ENCODE data around the gene TMEM201.

The TMEM201 gene

GRCh38 chr1:9577423-9577822 lies 11.3 kb upstream of the TMEM201 start:
- no peak for DNase-seq (ENCODE audit: low read depth in 4 of 4, low spot score in 1 of 4)

GRCh38 chr1:9580942-9581341 lies 7.8 kb upstream of the TMEM201 start:
- no peak for DNase-seq (ENCODE audit: low read depth in 4 of 4, low spot score in 1 of 4)

GRCh38 chr1:9586147-9586766 lies 2.5 kb upstream of the TMEM201 start:
- no peak for DNase-seq (ENCODE audit: low read depth in 4 of 4, low spot score in 1 of 4)

GRCh38 chr1:9589144-9589718 lies 520 bp downstream of the TMEM201 start:
- peak in 2 of 4 experiments; percentile 19 to 26 for DNase-seq (ENCODE audit: low read depth in 4 of 4, low spot score in 1 of 4)

- DNase-seq (ENCODE audit: low read depth in 4 of 4, low spot score in 1 of 4), result no peak
Observed at GRCh38 chr1:9589719-9590157, 1.0 kb downstream of the TMEM201 start.

GRCh38 chr1:9590201-9590600 lies 1.5 kb downstream of the TMEM201 start:
- DNase-seq (ENCODE audit: low read depth in 4 of 4, low spot score in 1 of 4), result no peak

GRCh38 chr1:9590945-9591668 lies 2.4 kb downstream of the TMEM201 start:
- no peak for DNase-seq (ENCODE audit: low read depth in 4 of 4, low spot score in 1 of 4)

- no peak for DNase-seq (ENCODE audit: low read depth in 4 of 4, low spot score in 1 of 4)
Observed at GRCh38 chr1:9591669-9592509, 3.2 kb downstream of the TMEM201 start.

- no peak for DNase-seq (ENCODE audit: low read depth in 4 of 4, low spot score in 1 of 4)
Observed at GRCh38 chr1:9592510-9593075, 3.9 kb downstream of the TMEM201 start.

GRCh38 chr1:9593147-9593491 lies 4.4 kb downstream of the TMEM201 start:
- no peak for DNase-seq (ENCODE audit: low read depth in 4 of 4, low spot score in 1 of 4)

GRCh38 chr1:9593492-9594465 lies 5.1 kb downstream of the TMEM201 start:
- DNase-seq (ENCODE audit: low read depth in 4 of 4, low spot score in 1 of 4), result peak in 1 of 4 experiments; percentile 45

GRCh38 chr1:9594471-9595155 lies 5.9 kb downstream of the TMEM201 start:
- DNase-seq (ENCODE audit: low read depth in 4 of 4, low spot score in 1 of 4), result no peak

GRCh38 chr1:9595156-9595967 lies 6.7 kb downstream of the TMEM201 start:
- DNase-seq (ENCODE audit: low read depth in 4 of 4, low spot score in 1 of 4), result no peak

- no peak for DNase-seq (ENCODE audit: low read depth in 4 of 4, low spot score in 1 of 4)
Observed at GRCh38 chr1:9595968-9596340, 7.2 kb downstream of the TMEM201 start.

- no peak for DNase-seq (ENCODE audit: low read depth in 4 of 4, low spot score in 1 of 4)
Observed at GRCh38 chr1:9596415-9597123, 7.9 kb downstream of the TMEM201 start.

GRCh38 chr1:9597361-9598315 lies 8.9 kb downstream of the TMEM201 start:
- no peak for DNase-seq (ENCODE audit: low read depth in 4 of 4, low spot score in 1 of 4)

GRCh38 chr1:9598316-9598700 lies 9.6 kb downstream of the TMEM201 start:
- DNase-seq (ENCODE audit: low read depth in 4 of 4, low spot score in 1 of 4), result no peak

Measured in stimulated activated CD4-positive, alpha-beta T cell treated with anti-CD3 and anti-CD28 coated beads, Interleukin-1b, Interleukin-23, amount 100 ng/mL, for 24 hours (primary cell).